GM18508 (cell line): ENCODE measurements around the gene C10orf88.

Source experiments
- ATAC-seq: cut with Tn5 transposase; IDR thresholded peaks from one replicate; pipeline ENCODE4 v1.9.1; 2021; ENCODE audit warnings: moderate number of reproducible peaks; ENCODE audit not compliant: insufficient read depth, unreplicated experiment

Gene C10orf88

DNA sequence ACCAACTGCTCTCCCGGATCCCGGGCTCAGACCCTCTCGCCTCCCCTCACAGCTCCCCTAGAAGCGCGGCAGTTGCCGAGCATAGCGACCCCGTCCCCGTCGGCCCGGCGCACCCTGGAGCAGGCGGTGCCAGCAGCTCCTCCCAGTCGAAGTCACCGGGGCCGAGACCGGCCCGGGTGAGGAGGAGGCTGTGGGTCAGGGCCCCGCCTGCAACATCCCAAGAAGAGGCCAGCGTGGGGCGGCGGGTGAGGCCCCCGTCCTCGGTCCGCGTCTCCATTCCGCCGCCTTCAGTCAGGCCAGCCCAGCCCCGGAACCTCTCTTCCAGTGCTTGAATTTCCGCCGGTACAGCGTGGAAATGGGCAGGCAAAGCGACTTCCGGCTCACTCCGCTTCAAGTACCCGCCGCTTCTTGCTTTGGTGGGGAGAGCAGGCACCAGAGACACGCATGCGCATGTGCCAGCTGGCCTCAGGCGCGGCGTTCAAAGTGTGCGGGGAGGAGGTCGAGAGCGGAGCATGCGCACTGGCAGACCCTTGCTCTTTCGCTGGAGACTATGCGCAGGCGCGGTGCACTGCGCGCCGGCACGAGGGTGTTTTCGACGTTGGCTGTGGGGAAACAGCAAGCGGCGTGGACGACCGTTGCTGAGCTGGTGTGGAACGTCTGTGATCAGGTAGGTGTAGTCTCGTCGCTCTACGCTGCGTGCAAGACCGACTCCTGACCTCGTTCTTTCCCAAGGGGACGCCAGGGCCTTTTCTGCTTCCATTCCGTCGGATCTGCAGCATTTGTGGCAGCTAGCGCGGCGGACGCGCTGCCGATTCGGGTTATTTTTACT lies at the start of gene C10orf88:
Gene C10orf88, minus strand, starts transcription at position 326 of the 829 bp plus-strand sequence. Its CDS starts 49 bp downstream, at position 277.
- ATAC-seq = peak; percentile 80

GRCh38 chr10:123001370-123001769 lies 47.3 kb upstream of the C10orf88 start:
- no peak for ATAC-seq

- ATAC-seq = no peak
Measured at GRCh38 chr10:123000155-123000554, 46.1 kb upstream of the C10orf88 start.

- no peak for ATAC-seq
Measured at GRCh38 chr10:122999347-122999746, 45.3 kb upstream of the C10orf88 start.

- ATAC-seq = no peak
Measured at GRCh38 chr10:122998934-122999333, 44.9 kb upstream of the C10orf88 start.

- ATAC-seq = no peak
Measured at GRCh38 chr10:122998360-122998917, 44.4 kb upstream of the C10orf88 start.

GRCh38 chr10:122997864-122998263 lies 43.8 kb upstream of the C10orf88 start:
- ATAC-seq = no peak

DNA sequence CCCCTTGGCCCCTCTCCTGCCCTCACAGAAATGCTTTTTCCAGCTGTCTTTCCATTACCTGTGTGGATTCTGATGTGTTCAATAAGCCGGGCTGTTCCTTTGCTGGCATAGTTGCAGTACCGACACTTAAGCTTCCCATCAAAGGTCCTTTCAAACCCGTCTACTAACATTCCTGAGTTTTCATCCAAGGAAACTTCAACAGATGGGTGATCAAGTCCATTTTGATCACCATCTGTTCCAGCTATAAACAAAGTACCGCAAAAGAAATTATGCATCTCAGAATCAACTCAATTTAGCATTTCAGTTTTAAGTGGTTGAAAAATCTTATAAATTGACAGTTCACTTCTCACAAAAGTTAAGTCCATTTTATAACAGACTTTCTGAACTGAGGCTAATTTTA lies 41.9 kb upstream of the C10orf88 start:
- ATAC-seq = no peak

DNA sequence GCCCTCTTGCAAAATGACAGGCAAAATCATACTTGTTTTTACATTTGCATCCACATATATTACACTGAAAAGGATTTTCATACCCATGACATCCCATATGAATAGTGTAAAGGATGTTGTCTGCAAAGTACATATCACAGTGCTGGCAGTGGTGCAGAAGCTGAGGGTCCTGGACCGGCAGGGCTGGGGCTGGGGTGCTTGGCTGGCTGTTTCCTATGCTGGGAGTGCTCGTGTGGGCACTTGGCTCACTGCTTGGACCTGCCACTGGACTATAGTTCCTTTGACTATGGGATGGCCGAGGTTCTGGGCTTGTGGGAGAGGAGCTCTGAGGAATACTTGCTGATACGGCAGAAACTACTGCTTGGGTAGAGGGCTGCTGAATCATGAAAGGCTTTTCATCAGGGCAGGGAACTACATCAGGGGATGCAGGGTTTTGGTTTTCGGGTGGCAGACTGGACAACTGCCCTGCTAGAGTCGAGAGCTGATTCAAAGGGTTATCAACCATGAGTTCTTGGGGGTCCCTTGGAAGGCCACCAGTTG lies 39.8 kb upstream of the C10orf88 start:
- no peak for ATAC-seq

DNA sequence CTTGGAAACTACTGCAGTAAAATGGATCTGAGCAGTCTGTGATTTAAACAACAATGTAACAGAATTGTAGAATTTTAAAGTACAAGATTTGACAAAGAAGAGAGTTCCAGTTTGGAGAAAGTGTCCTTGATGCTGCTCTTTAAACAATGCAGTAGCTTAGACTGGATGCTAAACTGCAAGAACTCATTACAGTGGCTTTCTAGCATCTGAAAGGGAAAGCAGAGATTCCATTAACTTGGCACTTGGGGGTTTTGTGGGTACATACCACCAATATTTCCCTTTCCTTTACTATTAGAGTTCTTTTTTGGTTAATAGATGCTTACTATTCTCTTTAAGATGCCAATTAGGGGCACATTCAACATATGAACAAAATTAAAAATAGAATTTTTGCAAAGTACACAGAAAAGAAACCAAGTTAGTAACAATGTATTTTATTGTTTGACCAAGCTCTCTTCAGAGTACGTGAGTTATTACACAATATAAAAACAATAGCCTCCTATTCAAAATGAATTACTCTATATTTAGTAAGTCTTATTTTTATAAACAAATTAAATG lies 38.1 kb upstream of the C10orf88 start:
- no peak for ATAC-seq

DNA sequence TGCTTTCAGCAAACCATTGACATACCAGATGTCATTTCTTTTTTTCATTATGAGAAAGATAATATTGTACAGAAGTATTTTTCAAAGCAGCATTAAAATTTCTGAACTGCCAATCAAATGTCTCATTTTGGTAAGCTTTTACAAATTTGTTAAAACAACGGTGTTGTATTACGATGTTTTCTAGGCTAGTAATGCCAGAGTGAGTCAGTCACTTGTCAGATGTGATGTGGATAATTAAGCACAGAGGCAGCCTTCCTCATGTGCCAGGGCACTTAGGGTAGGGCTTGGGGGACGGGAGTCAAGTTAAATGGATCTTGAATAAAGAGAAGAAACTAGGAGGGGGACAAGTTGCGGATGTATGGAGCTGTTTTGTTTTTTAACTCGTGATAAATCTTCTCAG lies 36.3 kb upstream of the C10orf88 start:
- ATAC-seq = no peak

DNA sequence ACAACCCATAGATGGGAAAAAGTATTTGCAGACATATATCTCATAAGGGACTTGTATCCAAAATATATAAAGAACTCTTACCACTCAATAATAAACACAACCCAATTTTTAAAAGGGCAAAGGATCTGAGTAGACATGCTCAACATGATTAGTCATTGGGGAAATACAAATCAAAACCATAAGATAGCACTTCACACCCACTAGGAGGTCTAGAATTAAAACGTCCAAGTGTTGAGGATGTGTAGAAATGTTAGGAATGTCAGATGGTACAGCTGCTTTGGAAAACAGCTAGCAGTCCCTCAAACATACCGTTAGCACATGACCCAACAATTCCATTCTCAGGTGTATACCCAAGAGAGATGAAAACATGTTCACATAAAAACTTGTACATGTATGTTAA lies 34.5 kb upstream of the C10orf88 start:
- no peak for ATAC-seq

GRCh38 chr10:122986335-122986734 lies 32.3 kb upstream of the C10orf88 start:
- ATAC-seq = no peak

- ATAC-seq = no peak
Measured at GRCh38 chr10:122984708-122985107, 30.7 kb upstream of the C10orf88 start.

- no peak for ATAC-seq
Measured at GRCh38 chr10:122983898-122984297, 29.9 kb upstream of the C10orf88 start.

- no peak for ATAC-seq
Measured at GRCh38 chr10:122981066-122981464, 27.0 kb upstream of the C10orf88 start.

DNA sequence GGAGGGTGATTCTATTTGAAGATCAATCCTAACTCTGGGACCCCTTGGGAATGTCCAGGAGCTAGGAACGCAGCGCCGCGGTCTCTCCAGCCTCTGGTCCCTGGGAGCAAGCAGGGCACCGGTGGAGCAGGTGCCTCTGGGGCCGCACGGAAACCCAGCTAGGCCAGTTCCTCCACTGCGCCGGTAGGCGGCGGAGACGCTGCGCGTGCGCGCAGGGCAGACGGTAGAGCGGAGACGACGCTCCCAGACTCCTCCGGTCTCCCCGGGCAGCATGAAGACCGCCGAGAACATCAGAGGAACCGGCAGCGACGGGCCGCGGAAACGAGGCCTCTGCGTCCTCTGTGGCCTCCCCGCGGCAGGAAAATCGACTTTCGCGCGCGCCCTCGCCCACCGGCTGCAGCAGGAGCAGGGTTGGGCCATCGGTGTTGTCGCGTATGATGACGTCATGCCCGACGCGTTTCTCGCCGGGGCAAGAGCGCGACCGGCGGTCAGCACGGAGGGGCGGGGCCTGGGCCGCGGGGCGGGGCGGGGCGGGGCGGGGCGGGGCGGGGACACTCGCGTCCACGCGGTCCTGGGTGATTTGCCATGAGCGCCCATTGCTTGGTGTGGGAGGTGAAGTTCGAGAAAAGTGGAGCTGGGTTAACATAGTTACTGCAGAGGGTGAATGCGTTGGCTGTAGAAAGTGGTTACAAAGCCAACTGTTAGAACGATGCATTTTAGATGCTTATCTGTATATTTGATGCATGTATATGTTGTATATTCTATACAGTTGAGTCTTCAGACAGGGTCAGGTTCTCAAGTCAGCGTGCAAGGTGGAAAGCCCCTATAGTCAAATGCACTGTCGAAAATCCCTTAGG lies 26.4 kb upstream of the C10orf88 start, which contains the start of gene PSTK:
Gene PSTK, plus strand, starts transcription at position 193 of the 857 bp plus-strand sequence. Its CDS starts 79 bp downstream, at position 272.
- peak; percentile 58 for ATAC-seq

GRCh38 chr10:122974543-122975064 lies 20.6 kb upstream of the C10orf88 start:
- no peak for ATAC-seq

DNA sequence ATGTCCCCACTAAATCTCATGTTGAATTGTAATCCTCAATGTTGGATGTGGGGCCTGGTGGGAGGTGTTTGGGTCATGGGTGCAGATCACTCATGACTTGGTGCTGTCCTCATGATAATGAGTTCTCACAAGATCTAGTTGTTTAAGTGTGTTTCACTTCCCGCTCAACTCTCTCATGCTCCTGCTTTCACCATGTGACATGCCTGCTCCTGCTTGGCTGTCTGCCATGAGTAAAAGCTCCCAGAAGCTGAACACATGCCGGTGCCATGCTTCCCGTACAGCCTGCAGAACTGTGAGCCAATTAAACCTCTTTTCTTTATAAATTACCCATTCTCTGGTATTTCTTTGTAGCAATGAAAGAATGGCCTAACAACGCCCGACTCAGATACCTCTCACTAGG lies 20.0 kb upstream of the C10orf88 start:
- ATAC-seq = no peak

DNA sequence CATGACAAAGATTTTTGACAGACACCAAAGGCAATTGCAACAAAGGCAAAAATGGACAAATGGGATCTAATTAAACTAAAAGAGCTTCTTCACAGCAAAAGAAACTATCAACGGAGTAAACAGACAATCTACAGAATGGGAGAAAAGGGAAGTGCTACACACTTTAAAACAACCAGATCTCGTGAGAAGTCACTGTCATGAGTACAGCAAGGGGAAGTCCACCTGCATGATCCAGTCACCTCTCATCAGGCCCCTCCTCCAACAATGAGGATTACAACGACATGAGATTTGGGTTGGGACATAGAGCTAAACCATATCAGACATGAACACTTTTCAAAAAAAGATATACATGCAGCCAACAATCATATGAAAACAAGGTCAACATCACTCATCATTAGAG lies 14.7 kb upstream of the C10orf88 start:
- no peak for ATAC-seq
